ENCODE measurements around the gene HELLS. TPM values are rescaled to one million over a fixed set of nuclear protein-coding genes. Genes with fewer than 3 reads are reported as not detected.

HELLS gene
- total RNA-seq, 2 experiments from 2014 or later, result 118 to 154 TPM

- DNase-seq (no peak), ATAC-seq (peak; percentile 93)
- CTCF ChIA-PET, result interaction anchor here (1.7 kb wide), 1 partner anchor 14 kb away, joined by 4 read pairs; no protein-coding TSS in a partner anchor
- Mint-ChIP-seq H3K4me1 (peaks cover 24% of the 10 kb centered on the region), H3K36me3 (ENCODE audit: low read depth) (peaks cover 78% of the 10 kb centered on the region), H3K27ac (peak overlapping the region; percentile 72), H3K9me3 (ENCODE audit: low read depth) (no peaks in the 10 kb centered on the region), H3K27me3 (no peaks in the 10 kb centered on the region), H3K4me3 (no peak overlapping the region)
- POLR2A ChIA-PET, result no interaction called here
- intact Hi-C loops (cut with DNase I, micrococcal nuclease), result loop anchor here (1.0 to 5.0 kb wide), 7 partner anchors 15 to 1050 kb away; partner anchors contain the start of genes HELLS (in 2 of the 2), NOC3L (in 2 of the 2) and ALDH18A1 (in 1 of the 2)
Observed at GRCh38 chr10:94607111-94607510, 61.5 kb downstream of the HELLS start.

- ATAC-seq, result no peak
- H3K27me3 Mint-ChIP-seq, result no peaks in the 10 kb centered on the region
- CTCF ChIA-PET, result interaction anchor here (1.2 kb wide), 1 partner anchor 18 kb away, joined by 5 read pairs; no protein-coding TSS in a partner anchor
- H3K27ac Mint-ChIP-seq, result no peak overlapping the region
- peaks cover 21% of the 10 kb centered on the region for H3K4me1 Mint-ChIP-seq
- no peaks in the 10 kb centered on the region for H3K9me3 Mint-ChIP-seq (ENCODE audit: low read depth)
- no peak overlapping the region for H3K4me3 Mint-ChIP-seq
- peaks cover 68% of the 10 kb centered on the region for H3K36me3 Mint-ChIP-seq (ENCODE audit: low read depth)
- intact Hi-C loops (cut with DNase I, micrococcal nuclease), result loop anchor here (5.0 kb wide), 4 partner anchors 61 to 1049 kb away; partner anchors contain the start of genes HELLS (in 2 of the 2), NOC3L (in 2 of the 2) and ALDH18A1 (in 1 of the 2)
- DNase-seq, result no peak
- POLR2A ChIA-PET, result no interaction called here
Observed at GRCh38 chr10:94608559-94608958, 63.0 kb downstream of the HELLS start.

GRCh38 chr10:94614558-94614957 lies 69.0 kb downstream of the HELLS start:
- DNase-seq (no peak), ATAC-seq (no peak)
- Mint-ChIP-seq H3K27ac (no peak overlapping the region), H3K9me3 (ENCODE audit: low read depth) (no peaks in the 10 kb centered on the region), H3K36me3 (ENCODE audit: low read depth) (peaks cover 24% of the 10 kb centered on the region), H3K4me1 (peaks cover 2% of the 10 kb centered on the region), H3K27me3 (no peaks in the 10 kb centered on the region), H3K4me3 (no peak overlapping the region)
- intact Hi-C loops (cut with DNase I, micrococcal nuclease), result no loop called here
- ChIA-PET POLR2A (no interaction called here), CTCF (interaction anchor here (0.6 to 1.0 kb wide), 2 partner anchors 20 to 127 kb away, joined by 3 to 4 read pairs; no protein-coding TSS in a partner anchor)

GRCh38 chr10:94617389-94617944 lies 71.9 kb downstream of the HELLS start:
- H3K4me1 Mint-ChIP-seq, result peaks cover 2% of the 10 kb centered on the region
- no peaks in the 10 kb centered on the region for H3K9me3 Mint-ChIP-seq (ENCODE audit: low read depth)
- no peak overlapping the region for H3K27ac Mint-ChIP-seq
- ChIA-PET CTCF (interaction anchor here (0.8 to 1.0 kb wide), 2 partner anchors 11 to 398 kb away, joined by 3 to 4 read pairs; no protein-coding TSS in a partner anchor), POLR2A (no interaction called here)
- no peak overlapping the region for H3K4me3 Mint-ChIP-seq
- H3K36me3 Mint-ChIP-seq (ENCODE audit: low read depth), result no peaks in the 10 kb centered on the region
- DNase-seq, result no peak
- intact Hi-C loops (cut with DNase I, micrococcal nuclease), result no loop called here
- no peak for ATAC-seq
- H3K27me3 Mint-ChIP-seq, result no peaks in the 10 kb centered on the region

GRCh38 chr10:94622666-94623205 lies 77.1 kb downstream of the HELLS start:
- POLR2A ChIA-PET, result no interaction called here
- no peak for ATAC-seq
- Mint-ChIP-seq H3K27ac (no peak overlapping the region), H3K9me3 (ENCODE audit: low read depth) (no peaks in the 10 kb centered on the region), H3K4me1 (no peaks in the 10 kb centered on the region), H3K27me3 (peaks cover 3% of the 10 kb centered on the region), H3K4me3 (no peak overlapping the region), H3K36me3 (ENCODE audit: low read depth) (no peaks in the 10 kb centered on the region)
- CTCF ChIA-PET, result interaction anchor here (1.0 kb wide), 1 partner anchor 621 kb away, joined by 3 read pairs; no protein-coding TSS in a partner anchor
- DNase-seq, result no peak
- intact Hi-C loops (cut with DNase I, micrococcal nuclease), result no loop called here

- CTCF ChIA-PET, result no interaction called here
- POLR2A ChIA-PET, result no interaction called here
- H3K27ac Mint-ChIP-seq, result no peak overlapping the region
- no peaks in the 10 kb centered on the region for H3K4me1 Mint-ChIP-seq
- intact Hi-C loops (cut with DNase I, micrococcal nuclease), result no loop called here
- no peak overlapping the region for H3K4me3 Mint-ChIP-seq
- no peaks in the 10 kb centered on the region for H3K9me3 Mint-ChIP-seq (ENCODE audit: low read depth)
- no peaks in the 10 kb centered on the region for H3K36me3 Mint-ChIP-seq (ENCODE audit: low read depth)
- ATAC-seq (no peak), DNase-seq (no peak)
- H3K27me3 Mint-ChIP-seq, result peaks cover 3% of the 10 kb centered on the region
Observed at GRCh38 chr10:94623572-94623971, 78.0 kb downstream of the HELLS start.

- H3K27me3 Mint-ChIP-seq, result peaks cover 3% of the 10 kb centered on the region
- DNase-seq, result no peak
- POLR2A ChIA-PET, result no interaction called here
- no peaks in the 10 kb centered on the region for H3K36me3 Mint-ChIP-seq (ENCODE audit: low read depth)
- H3K4me1 Mint-ChIP-seq, result no peaks in the 10 kb centered on the region
- CTCF ChIA-PET, result interaction anchor here (0.7 kb wide), 1 partner anchor 17 kb away, joined by 5 read pairs; no protein-coding TSS in a partner anchor
- no peaks in the 10 kb centered on the region for H3K9me3 Mint-ChIP-seq (ENCODE audit: low read depth)
- intact Hi-C loops (cut with DNase I, micrococcal nuclease), result no loop called here
- no peak overlapping the region for H3K4me3 Mint-ChIP-seq
- ATAC-seq, result no peak
- no peak overlapping the region for H3K27ac Mint-ChIP-seq
Observed at GRCh38 chr10:94626476-94626875, 80.9 kb downstream of the HELLS start.

GRCh38 chr10:94627511-94627910 lies 81.9 kb downstream of the HELLS start:
- Mint-ChIP-seq H3K4me3 (no peak overlapping the region), H3K27me3 (peaks cover 6% of the 10 kb centered on the region), H3K9me3 (ENCODE audit: low read depth) (peaks cover 3% of the 10 kb centered on the region), H3K27ac (no peak overlapping the region), H3K36me3 (ENCODE audit: low read depth) (no peaks in the 10 kb centered on the region), H3K4me1 (no peaks in the 10 kb centered on the region)
- DNase-seq (no peak), ATAC-seq (no peak)
- POLR2A ChIA-PET, result no interaction called here
- CTCF ChIA-PET, result interaction anchor here (1.2 kb wide), 1 partner anchor 13 kb away, joined by 3 read pairs; no protein-coding TSS in a partner anchor
- intact Hi-C loops (cut with DNase I, micrococcal nuclease), result no loop called here

- CTCF ChIA-PET, result no interaction called here
- intact Hi-C loops (cut with DNase I, micrococcal nuclease), result loop anchor here (1.0 to 5.0 kb wide), 4 partner anchors 502 to 733 kb away; no protein-coding TSS in a partner anchor
- peaks cover 6% of the 10 kb centered on the region for H3K27me3 Mint-ChIP-seq
Observed at GRCh38 chr10:94630017-94630688, 84.6 kb downstream of the HELLS start.

GRCh38 chr10:94631077-94631875 lies 85.7 kb downstream of the HELLS start:
- no peaks in the 10 kb centered on the region for H3K4me1 Mint-ChIP-seq
- intact Hi-C loops (cut with DNase I, micrococcal nuclease), result loop anchor here (2.0 to 5.0 kb wide), 3 partner anchors 501 to 732 kb away; no protein-coding TSS in a partner anchor
- CTCF ChIA-PET, result interaction anchor here (0.6 to 0.8 kb wide), 2 partner anchors 606 to 612 kb away, joined by 3 read pairs; no protein-coding TSS in a partner anchor

More at GRCh38 chr10:94630017-94630688, 84.6 kb downstream of the HELLS start:
- Mint-ChIP-seq H3K27ac (no peak overlapping the region), H3K4me1 (no peaks in the 10 kb centered on the region), H3K9me3 (ENCODE audit: low read depth) (peaks cover 3% of the 10 kb centered on the region), H3K4me3 (no peak overlapping the region), H3K36me3 (ENCODE audit: low read depth) (no peaks in the 10 kb centered on the region)
- POLR2A ChIA-PET, result no interaction called here
- ATAC-seq (no peak), DNase-seq (no peak)

GRCh38 chr10:94632954-94633353 lies 87.4 kb downstream of the HELLS start:
- ChIA-PET CTCF (no interaction called here), POLR2A (no interaction called here)
- intact Hi-C loops (cut with DNase I, micrococcal nuclease), result loop anchor here in 1 of 2 experiments (5.0 kb wide), 1 partner anchor 499 kb away; no protein-coding TSS in a partner anchor
- Mint-ChIP-seq H3K4me3 (no peak overlapping the region), H3K27me3 (peaks cover 3% of the 10 kb centered on the region), H3K4me1 (no peaks in the 10 kb centered on the region), H3K27ac (no peak overlapping the region), H3K9me3 (ENCODE audit: low read depth) (peaks cover 8% of the 10 kb centered on the region), H3K36me3 (ENCODE audit: low read depth) (no peaks in the 10 kb centered on the region)
- ATAC-seq, result no peak
- DNase-seq, result no peak

More at GRCh38 chr10:94631077-94631875, 85.7 kb downstream of the HELLS start:
- peaks cover 6% of the 10 kb centered on the region for H3K27me3 Mint-ChIP-seq
- H3K36me3 Mint-ChIP-seq (ENCODE audit: low read depth), result no peaks in the 10 kb centered on the region
- POLR2A ChIA-PET, result no interaction called here
- no peak overlapping the region for H3K4me3 Mint-ChIP-seq
- ATAC-seq (no peak), DNase-seq (no peak)
- H3K27ac Mint-ChIP-seq, result no peak overlapping the region
- peaks cover 3% of the 10 kb centered on the region for H3K9me3 Mint-ChIP-seq (ENCODE audit: low read depth)

Data from activated CD4-positive, alpha-beta T cell treated with anti-CD3 and anti-CD28 coated beads for 36 hours (primary cell).